HG03045 (cell line): ENCODE measurements around the gene ZNF385C.

Experiments used
- ATAC-seq: cut with Tn5 transposase; IDR thresholded peaks from one replicate; pipeline ENCODE4 v1.9.1; 2021; ENCODE audit warnings: mild to moderate bottlenecking, moderate library complexity; ENCODE audit not compliant: unreplicated experiment

The ZNF385C gene

GRCh38 chr17:42051645-42052044, 46.6 kb downstream of the ZNF385C start:
- no peak for ATAC-seq

DNA sequence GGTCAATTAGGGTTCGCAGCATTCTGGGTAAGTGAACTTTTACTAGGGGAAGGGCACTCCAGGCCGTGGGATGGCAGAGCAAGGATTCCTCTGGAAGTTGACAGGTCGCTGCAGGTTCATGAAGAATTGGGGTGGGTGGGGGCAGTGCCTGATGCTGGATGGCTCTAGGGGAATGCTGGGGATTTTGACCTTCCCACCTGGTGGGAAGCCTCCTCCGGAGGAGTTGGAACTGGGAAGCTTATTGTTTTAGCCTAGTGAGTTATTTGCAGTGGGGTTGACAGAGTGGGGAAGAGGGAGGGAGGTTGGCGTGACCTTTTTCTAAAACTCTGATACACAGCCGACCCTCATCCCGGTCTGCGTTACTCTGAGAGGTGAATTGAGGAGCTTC, 47.3 kb downstream of the ZNF385C start:
- no peak for ATAC-seq

DNA sequence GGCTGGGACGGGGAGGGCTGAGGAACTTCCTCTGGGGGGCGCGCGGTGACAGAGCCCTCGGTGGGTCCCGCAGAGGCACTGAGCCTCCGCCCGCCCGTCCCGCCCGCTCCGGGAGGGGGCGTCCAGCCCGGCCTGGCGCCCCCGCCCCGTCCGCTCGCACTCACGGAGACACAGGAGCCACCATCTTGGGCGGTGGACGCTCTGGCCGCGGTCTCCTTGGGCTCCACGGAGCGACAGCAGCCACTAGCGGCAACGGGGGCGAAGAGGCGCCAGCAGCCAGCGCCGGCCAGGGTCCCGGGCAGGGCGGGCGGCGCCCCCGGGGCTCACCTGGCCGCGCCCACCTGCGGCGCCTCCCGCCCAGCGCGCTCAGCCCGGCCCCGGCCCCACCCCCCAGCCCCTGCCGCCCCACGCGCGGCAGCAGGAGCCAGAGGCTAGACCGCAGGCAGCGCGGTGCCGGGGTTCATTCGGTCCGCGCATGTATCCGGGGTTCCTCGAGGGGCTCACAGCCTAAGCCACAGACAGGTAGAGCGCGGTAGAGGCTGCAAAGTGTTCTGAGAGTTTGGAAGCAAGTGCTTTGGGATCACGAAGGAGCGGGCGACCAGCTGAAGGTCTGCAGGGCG, 47.8 kb downstream of the ZNF385C start, which contains the start of gene C17orf113:
TSS of gene C17orf113 (minus strand) at position 209 of the 620 bp plus-strand sequence. CDS start 7,225 bp downstream, outside the sequence.
- ATAC-seq: no peak

- ATAC-seq: no peak
Measured at GRCh38 chr17:42049834-42050392, 48.4 kb downstream of the ZNF385C start.

DNA sequence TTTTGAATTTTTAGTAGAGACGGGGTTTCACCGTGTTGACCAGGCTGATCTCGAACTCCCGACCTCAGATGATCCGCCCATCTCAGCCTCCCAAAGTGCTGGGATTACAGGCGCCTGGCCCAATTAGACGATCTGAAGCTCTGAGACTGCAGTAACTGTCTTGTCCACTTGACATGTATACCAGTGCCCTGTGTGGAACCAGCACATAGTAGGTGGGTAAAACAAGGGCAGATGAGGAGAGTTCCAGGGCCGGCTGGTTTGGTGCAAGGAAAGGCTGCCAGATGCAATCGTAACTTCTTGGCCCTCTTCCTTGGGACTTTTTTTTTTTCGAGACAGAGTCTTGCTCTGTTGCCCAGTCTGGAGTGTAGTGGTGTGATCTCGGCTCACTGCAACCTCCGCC, 50.9 kb downstream of the ZNF385C start:
- ATAC-seq: no peak

DNA sequence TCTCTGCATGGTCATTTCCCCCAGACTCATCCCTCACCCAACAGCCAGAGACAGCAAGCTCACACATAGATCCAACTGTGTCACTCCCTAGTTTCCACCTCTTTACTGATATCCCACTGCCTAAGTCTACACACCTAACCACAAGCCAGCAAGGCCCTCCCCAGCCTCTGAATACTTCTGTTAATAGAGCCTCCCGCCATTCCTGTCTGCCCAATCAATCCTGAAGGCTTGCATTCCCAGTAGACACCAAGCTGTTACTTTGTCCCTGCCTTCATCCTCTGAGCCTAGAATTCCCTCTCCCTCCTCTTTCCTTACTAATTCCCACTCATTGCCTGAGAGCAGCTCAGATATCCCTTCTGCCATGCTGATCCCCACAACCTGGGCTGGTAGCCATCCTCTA, 52.6 kb downstream of the ZNF385C start:
- no peak for ATAC-seq

DNA sequence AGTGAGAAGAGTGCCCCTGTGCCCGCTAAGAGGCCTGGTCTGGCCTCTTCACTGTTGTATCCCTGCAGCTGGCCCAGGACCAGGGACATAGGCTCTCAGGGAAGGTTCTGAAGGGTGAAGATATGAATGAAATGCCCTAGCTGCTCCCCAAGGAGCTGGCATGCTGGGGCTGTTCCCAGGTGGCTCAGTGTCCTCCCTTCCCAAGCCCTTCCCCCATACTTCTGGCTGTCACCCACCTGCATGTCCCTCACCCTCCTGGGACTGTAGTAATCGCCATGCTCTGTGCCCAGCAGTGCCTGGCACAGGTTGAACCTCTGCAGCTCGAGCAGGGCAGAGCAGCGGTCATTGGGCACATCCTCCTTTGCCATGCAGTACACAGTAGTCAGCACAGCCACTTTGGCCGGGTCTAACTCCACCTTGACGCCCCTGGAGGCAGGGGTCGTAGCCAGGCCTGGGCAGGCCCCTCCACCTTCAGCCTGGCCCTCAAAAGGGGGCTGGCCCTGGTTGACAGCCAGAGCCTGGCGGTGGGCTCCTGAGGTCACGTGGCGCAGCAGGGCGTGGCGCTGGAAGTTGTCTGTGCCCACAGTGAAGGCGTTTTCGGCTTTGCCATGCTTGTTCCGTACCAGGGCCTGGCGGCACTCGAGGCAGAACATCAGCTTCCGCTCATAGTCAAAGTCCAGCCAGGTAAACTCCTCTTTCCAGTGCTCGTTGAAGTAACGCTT, 55.5 kb downstream of the ZNF385C start:
- no peak for ATAC-seq

DNA sequence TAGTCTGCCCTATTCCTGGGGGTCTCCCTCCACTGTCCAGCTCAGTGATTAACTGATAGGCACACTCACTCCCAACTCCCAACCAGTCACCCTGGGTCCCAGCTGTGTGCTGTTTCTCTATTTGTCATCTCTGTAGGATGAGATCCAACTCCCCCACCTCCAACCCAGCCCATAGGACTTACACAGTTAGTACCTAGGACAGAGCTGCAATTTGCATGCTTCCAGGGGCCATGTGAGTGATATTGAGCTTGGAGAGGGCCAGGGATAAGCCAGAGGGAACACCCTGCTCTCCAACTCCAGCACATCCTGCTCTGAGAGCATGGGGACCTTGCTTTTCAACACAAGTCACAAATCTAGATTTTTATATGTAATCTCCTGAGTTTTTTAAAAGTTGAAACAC, 56.7 kb downstream of the ZNF385C start:
- ATAC-seq: no peak

GRCh38 chr17:42040818-42041217, 57.5 kb downstream of the ZNF385C start:
- ATAC-seq: no peak

GRCh38 chr17:42039794-42040763, 58.2 kb downstream of the ZNF385C start:
- ATAC-seq: no peak

DNA sequence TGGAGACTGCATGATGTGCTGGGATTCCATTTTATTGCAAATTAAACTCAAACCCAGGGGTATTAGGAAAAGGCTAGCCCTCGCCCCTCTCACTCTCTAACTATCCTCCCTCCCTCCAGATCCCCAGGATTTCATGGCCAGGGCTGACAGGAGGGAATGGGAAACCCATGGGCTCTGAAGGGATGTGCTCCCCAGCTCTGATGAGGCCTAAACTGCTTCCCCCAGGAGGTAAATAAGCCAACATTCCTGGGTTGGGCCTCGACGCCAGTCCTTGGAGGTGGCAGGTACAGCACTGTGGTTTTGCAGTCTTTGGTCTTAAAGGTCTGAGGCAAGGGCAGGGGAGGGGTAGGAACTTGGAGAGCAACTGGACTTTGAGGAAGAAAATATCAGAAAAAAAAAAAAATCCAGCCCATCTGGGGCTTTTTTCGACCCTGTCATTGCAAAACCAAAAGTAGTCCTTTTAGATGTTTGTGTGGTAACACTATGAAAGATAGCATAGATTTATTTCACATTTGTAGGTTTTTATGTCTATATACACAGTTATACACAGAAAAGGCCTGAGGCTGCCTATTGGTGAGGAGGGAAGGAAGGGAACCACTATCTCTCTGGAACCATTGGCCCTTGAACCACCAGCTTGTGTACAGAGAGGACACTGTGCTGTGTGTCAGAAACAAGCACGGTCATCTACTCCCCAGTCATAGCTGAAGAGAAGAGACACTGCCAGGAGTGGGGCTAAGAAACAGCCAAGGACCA, 59.9 kb downstream of the ZNF385C start:
- no peak for ATAC-seq

DNA sequence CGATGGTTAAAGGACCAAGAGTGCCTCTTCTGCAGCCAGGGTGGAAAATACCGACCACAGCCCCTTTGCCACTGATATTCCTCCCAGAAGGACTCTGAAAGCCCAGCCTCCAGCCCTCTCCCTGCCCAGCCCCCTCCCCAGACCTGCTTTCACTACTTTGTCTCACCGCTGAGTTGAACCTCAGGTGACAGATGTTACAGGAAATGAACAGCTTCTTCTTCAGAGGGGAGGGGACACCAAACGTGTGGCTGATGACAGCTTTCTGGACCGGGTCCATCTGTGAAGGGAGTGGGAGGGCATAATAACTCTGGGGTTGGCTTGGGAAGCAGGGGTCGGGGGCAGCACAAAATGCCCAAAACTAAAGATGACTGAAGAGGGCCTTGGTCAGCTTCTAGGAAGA, 64.2 kb downstream of the ZNF385C start:
- no peak for ATAC-seq

- no peak for ATAC-seq
Measured at GRCh38 chr17:42031584-42031983, 66.7 kb downstream of the ZNF385C start.

GRCh38 chr17:42028791-42029127, 69.5 kb downstream of the ZNF385C start:
- no peak for ATAC-seq

DNA sequence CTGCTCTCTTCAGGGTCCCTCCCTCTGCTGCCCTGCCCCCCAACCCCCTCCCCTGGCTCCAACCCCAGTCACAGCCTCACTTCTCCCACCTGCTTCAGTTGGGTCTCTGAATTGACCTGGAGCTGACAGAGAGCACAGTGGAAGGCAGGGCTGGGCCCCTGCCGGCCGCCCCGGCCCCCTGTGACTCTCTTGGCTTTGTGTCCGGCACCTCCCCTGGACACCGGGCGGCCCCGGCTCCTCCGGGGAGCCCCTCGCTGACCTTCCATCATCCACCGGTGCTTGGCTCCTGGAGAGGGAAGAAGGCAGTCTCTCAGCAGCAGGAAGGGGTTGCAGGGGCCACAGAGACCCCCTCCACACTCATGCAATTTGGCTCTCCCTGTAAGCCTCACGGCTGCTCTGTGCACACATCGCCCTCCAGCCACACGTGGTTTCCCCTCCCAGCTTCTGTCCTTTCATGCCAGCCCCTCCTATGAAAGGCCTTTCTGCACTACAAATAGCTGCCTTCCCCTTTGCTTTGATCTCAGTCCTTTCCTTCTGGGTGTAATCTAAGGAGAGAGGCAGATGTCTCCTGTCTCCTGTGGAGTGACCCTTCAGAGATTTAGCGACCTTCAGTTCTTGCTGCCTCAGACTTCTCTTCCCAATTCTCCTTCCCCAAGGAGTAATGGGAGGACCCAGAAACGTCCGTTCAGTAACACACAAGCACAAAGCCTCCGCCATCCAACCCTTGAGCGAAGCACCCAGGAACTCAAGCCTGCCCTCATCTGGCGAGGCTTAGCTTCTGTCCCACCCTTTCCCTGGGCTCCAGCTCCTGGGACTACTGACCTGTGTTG, 70.1 kb downstream of the ZNF385C start:
- no peak for ATAC-seq

DNA sequence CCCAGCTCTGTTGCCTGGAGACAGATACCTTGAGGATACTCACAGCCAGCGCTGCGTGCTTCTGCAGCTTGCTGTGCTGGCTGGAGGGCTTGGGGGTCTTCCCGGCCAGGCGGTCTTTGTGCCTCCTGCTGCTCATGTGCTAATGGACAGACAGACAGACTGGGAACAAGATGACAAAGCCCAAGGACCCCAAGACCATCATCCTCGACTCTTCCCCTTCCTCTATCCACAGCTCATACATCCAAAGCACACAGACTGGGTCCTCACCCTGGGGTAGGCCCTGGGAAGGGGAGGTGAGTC, 70.7 kb downstream of the ZNF385C start:
- ATAC-seq: no peak

GRCh38 chr17:42026857-42027589, 71.2 kb downstream of the ZNF385C start:
- ATAC-seq: no peak

DNA sequence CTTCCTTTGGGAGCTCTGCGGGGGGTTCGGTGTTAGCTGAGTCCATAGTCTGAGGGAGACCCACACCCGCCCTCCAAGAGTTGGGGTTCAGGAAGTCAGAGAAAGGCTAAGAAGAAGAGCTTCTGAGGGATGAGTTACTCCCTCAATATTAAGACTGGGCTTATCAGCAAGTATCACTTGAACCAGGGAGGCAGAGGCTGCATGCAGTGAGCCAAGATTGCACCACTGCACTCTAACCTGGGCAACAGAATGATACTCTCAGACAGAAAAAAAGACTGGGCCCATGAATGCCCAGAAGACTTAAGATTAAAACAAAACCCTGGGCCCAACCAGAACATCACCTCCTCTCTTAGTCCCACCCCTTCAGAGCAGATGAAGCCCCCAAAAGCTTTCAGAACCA, 72.3 kb downstream of the ZNF385C start:
- ATAC-seq: no peak

DNA sequence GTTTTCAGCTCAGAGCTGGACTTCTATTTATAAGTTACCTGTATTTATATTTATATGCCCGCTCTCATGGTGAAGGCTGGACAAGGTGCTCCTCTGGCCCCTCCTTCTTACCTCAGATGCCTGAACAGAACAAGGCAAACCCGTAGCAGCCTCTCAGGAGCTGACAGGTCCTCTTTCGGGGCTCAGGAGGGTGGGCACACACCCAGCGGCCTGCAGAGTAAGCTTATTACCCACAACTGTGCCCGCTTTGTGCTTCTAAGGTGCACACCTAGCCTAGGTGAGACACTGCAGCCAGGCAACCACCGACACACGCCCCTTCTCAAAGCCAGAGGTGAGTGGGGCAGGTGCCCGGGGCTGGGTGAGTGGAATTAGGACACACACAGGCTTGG, 73.1 kb downstream of the ZNF385C start:
- no peak for ATAC-seq
